Measurements from ENCODE around the gene PTK7. TPM values are rescaled to one million over a fixed set of nuclear protein-coding genes. Genes with fewer than 3 reads are reported as not detected.

PTK7 gene
- total and polyA plus RNA-seq, 2 of the 8 experiments (the other 6 are each of a cell fraction or from before 2014, with no cell fraction given), result 110 to 138 TPM

DNA sequence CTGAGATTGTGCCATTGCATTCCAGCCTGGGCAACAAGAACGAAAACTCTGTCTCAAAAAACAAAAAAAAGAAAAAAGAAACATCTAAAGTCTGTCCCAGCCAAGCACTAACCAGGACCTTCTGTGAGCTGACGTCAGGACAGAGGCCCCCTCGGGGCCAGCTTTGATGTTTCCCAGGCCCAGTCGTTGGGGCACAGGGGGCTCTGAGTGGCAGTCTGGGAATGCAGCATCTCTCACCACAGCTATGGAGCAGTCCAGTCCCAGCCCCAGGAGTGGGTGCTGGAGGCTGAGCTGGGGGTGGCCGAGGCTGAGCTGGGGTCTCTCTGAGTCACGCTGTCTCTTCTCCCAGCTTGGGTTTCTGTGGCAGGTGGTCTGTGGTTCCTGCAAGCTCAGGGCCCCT lies 49.0 kb downstream of the PTK7 start:
- no peak overlapping the region for H3K23ac ChIP-seq (ENCODE audit: insufficient read length)
- H3K23me2 ChIP-seq (ENCODE audit: low read depth, low read length), result no peaks in the 10 kb centered on the region
- H3K4me2 ChIP-seq (ENCODE audit: insufficient read depth in 1 of 2, low read depth in 2 of 2, low read length in 2 of 2), result no peak overlapping the region
- no peak overlapping the region for H3K14ac ChIP-seq (ENCODE audit: insufficient read length)
- H3K36me3 ChIP-seq (ENCODE audit: control insufficient read depth in 2 of 4, insufficient read depth in 4 of 4, low read length in 3 of 4), result no peaks in the 10 kb centered on the region
- no peaks in the 10 kb centered on the region for H3K9me3 ChIP-seq (ENCODE audit: insufficient read depth in 2 of 2, low read depth in 1 of 2, low read length in 1 of 2)
- TF ChIP-seq CREB1 (IDR thresholded peaks at IDR 0.05) (no peak), TEAD4 (IDR thresholded peaks at IDR 0.05; ENCODE audit: low read depth, low read length) (no peak), ASH2L (IDR thresholded peaks at IDR 0.05; ENCODE audit: low read length) (no peak)
- H2AFZ ChIP-seq (ENCODE audit: low read length), result no peak overlapping the region
- DNase-seq (ENCODE audit: low read depth in 1 of 2, low spot score in 2 of 2) (no peak), FAIRE-seq (no peak)
- H3K4ac ChIP-seq (replicated peaks; ENCODE audit: insufficient read length, low read depth, low read length), result no peak overlapping the region
- no peak overlapping the region; the same call in 1 of the 2 replicates for H4K8ac ChIP-seq (ENCODE audit: extremely low read depth, insufficient read depth, low read length)
- no peak overlapping the region for H3K56ac ChIP-seq (replicated peaks; ENCODE audit: insufficient read length, low read depth, low read length)
- no peak overlapping the region for H3K18ac ChIP-seq (ENCODE audit: extremely low read depth, low read length)
- no peak overlapping the region for H2BK12ac ChIP-seq (ENCODE audit: low read depth, low read length)
- H2BK15ac ChIP-seq (ENCODE audit: low read length), result no peak overlapping the region
- H3K27me3 ChIP-seq (replicated peaks in 1 of 4; ENCODE audit: control insufficient read depth in 3 of 4, extremely low read depth in 1 of 4, insufficient read depth in 3 of 4, low read length in 3 of 4), result no peaks in the 10 kb centered on the region
- H4K20me1 ChIP-seq (replicated peaks in 1 of 2; ENCODE audit: control insufficient read depth in 1 of 2, insufficient read depth in 2 of 2, low read length in 2 of 2), result peaks cover 8 to 19% of the 10 kb centered on the region in 2 experiments
- H3K4me1 ChIP-seq (replicated peaks in 1 of 4; ENCODE audit: control insufficient read depth in 3 of 4, insufficient read depth in 4 of 4, low read length in 3 of 4), result peaks cover 5 to 24% (median 13%) of the 10 kb centered on the region in 4 experiments
- H2AK5ac ChIP-seq (ENCODE audit: low read depth, low read length), result no peak overlapping the region
- H4K91ac ChIP-seq (replicated peaks; ENCODE audit: insufficient read length, low read length), result no peak overlapping the region
- peaks cover 0 to 66% of the 10 kb centered on the region in 2 experiments; a peak in 3 of 4 replicates for H3K79me2 ChIP-seq (ENCODE audit: control insufficient read depth in 1 of 2, insufficient read depth in 2 of 2, low read length in 2 of 2)
- POLR2A ChIA-PET (ENCODE audit: partially characterized antibody), result interaction anchor here (0.8 to 2.0 kb wide), 5 partner anchors 10 to 147 kb away, joined by 3 to 5 read pairs (median 3); partner anchors contain the start of gene PEX6
- no peak overlapping the region for H2BK120ac ChIP-seq (replicated peaks; ENCODE audit: low read depth, low read length)
- H3K4me3 ChIP-seq (ENCODE audit: extremely low read depth in 1 of 4, insufficient read depth in 2 of 4, low read depth in 3 of 4, low read length in 4 of 4), result no peak overlapping the region
- H3K9ac ChIP-seq (replicated peaks in 1 of 4; ENCODE audit: extremely low read depth in 1 of 4, low read depth in 3 of 4, low read length in 3 of 4), result no peak overlapping the region
- no peak overlapping the region for H2BK20ac ChIP-seq (ENCODE audit: low read length)
- 91% methylated on average over 6 of the region's 6 CpGs; no CpG with 5 or more reads in 1 of the 2 experiments for WGBS, 2 experiments (ENCODE audit: extremely low coverage in 1 of 2, insufficient coverage in 1 of 2, insufficient read length in 1 of 2, insufficient replicate concordance in 2 of 2, low coverage in 1 of 2, low lambda C conversion rate in 2 of 2, missing lambda C conversion rate in 1 of 2)
- H3K79me1 ChIP-seq (ENCODE audit: low read depth, low read length), result peaks cover 23% of the 10 kb centered on the region
- CTCF ChIA-PET (ENCODE audit: partially characterized antibody), result interaction anchor here (0.9 to 3.4 kb wide), 9 partner anchors 11 to 74 kb away, joined by 3 to 29 read pairs (median 5); partner anchors contain the start of gene PTK7
- H3K27ac ChIP-seq (ENCODE audit: low read depth, low read length), result no peak overlapping the region
- H4K5ac ChIP-seq (ENCODE audit: insufficient read length, low read depth, low read length), result no peak overlapping the region
- no peak overlapping the region for H2BK5ac ChIP-seq (ENCODE audit: low read depth, low read length)
